GM19455 (cell line): Measurements from ENCODE around the gene S100A13.
"Not testable (repeated sequence)": the region's sequence is repeated elsewhere in the genome, so short reads cannot be mapped to it uniquely, and the experiment has no call there.

ENCODE experiments used
- ATAC-seq: cut with Tn5 transposase; IDR thresholded peaks from one replicate; pipeline ENCODE4 v1.9.1; 2021; ENCODE audit not compliant: unreplicated experiment

S100A13 gene

DNA sequence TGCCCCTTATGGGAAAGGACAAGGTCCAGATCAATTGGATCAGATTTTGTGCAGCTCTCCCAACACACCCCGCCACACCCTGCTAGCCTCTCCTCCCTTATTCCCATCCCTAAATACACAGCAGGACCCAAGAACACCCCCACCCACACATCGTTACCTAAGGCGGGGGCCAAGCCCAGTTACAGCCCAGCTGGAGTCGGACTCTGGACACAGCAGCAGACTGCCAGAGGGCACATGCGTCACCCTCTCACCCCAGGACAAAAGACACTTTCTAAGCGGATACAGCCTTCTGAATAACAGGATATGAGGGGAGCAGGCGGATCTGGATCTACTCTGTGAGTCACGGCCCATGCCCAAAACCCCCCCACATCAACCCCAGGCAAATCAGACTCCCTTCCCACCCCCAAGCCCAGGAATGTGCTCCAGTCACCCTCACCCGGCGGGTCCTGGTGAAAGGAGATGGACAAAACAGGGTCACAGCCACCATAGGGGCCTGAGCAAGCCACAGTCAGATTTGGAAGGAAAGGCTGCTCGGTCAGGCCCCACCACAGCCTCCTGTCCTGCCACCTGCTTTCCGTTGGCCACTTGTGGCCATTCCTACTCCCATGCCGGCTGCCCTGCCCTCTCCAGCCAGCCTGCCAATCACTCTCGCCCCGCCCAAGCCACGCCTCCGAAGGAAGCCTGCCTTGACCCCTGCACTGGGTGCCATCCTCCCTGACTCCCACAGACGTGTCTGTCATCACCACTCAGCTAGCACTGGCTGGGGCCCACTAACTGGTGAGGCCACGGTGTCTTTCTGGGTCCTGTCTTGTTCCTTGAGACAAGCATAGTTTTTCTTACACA, 18.3 kb downstream of the S100A13 start:
- no peak for ATAC-seq

DNA sequence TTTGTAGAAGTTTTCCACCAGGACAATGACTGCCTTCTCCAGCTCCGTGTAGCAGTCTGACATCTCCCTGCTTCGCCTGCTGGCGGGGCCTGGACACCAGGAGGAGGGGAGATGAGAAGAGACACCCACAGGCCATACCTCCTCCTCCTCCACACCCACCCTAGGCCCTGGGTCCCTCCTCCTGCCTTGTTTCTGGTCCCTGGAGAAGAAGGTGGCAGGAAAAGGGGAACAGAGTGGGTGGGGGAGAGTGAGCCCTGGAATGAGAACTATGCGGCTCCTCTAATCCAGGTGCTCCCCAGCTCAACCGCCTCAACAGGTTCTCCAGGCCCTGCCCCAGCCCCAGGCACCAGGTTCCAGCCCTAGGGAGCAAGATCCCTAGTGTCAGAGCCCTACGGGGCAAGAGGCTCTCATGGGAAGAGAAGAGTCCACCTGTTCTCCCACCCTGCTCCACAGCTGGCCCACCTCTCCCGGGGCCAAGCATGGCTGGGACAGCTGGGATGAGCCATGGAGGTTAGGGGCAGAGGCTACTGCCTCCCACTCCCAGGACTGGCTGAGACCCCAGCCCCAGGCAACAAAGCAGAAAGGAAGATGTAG, 19.1 kb downstream of the S100A13 start:
- ATAC-seq: no peak

DNA sequence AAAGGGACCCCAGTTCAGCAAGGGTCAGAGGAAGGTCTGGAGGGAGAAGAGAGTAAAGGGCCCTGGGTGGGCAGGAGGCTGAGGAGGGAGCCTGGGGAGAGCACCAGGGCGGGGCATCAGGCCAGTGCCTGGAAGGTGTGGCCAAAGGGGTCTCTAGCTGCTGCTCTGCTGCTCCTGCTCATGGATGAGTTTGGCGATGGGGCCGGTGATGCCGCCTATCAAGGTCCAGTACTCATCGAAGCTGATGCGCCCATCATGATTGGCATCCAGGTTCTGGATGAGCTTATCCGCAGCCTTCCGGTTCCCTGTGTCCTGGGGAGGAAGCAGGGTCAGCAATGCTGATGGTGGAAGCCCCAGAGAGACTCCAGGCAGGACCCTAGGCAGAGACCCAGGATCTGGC, 19.9 kb downstream of the S100A13 start:
- no peak for ATAC-seq

DNA sequence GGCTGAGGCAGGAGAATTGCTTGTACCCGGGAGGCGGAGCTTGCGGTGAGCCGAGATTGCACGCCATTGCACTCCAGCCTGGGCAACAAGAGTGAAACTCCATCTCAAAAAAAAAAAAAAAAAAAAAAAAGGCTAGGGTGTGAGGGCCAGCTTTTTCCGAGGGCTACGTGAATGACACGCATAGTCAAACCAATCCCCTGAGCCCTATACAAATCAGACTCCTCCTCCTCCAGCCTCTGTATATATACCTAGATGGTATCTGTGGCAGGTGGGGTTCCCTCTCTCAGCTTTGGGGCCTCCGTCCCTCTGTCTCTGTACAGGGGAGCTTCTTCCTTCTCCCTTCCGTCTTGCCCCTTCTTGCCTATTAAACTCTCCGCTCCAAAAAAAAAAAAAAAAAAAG, 21.1 kb downstream of the S100A13 start:
- ATAC-seq: no peak

DNA sequence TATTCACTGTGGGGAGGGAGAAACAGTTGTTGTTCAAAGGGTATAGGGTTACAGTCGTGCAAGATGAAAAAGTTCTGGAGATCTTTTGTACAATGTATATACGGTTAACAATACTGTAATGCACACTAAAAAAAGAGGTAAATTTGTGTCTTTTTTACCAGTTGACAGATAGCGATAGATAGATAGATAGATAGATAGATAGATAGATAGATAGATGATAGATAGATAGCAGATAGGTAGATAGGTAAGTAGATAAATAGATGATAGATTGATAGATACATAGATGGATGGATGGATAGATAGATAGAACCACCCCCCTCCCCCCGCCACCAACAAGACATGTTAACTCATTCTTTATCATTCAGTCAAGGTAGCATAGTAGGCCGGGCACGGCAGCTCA, 24.6 kb downstream of the S100A13 start:
- no peak for ATAC-seq

DNA sequence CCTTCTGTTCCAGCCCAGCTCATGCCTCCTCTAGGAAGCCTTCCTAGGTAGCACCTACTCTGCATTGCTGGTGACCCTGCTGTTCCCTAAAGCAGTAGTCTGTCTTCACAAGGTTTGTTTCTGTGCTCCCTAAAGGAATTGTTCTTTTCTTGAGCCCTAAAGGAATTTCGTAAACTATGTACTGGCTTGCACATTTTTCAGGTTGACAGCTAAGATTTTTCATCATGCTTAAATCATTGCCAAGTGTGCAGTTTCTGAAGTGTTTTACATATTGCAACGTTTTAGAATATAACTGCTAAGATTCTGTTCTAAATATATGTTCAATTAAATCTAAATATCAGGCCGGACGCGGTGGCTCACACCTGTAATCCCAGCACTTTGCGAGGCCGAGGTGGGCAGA, 27.5 kb downstream of the S100A13 start:
- no peak for ATAC-seq

DNA sequence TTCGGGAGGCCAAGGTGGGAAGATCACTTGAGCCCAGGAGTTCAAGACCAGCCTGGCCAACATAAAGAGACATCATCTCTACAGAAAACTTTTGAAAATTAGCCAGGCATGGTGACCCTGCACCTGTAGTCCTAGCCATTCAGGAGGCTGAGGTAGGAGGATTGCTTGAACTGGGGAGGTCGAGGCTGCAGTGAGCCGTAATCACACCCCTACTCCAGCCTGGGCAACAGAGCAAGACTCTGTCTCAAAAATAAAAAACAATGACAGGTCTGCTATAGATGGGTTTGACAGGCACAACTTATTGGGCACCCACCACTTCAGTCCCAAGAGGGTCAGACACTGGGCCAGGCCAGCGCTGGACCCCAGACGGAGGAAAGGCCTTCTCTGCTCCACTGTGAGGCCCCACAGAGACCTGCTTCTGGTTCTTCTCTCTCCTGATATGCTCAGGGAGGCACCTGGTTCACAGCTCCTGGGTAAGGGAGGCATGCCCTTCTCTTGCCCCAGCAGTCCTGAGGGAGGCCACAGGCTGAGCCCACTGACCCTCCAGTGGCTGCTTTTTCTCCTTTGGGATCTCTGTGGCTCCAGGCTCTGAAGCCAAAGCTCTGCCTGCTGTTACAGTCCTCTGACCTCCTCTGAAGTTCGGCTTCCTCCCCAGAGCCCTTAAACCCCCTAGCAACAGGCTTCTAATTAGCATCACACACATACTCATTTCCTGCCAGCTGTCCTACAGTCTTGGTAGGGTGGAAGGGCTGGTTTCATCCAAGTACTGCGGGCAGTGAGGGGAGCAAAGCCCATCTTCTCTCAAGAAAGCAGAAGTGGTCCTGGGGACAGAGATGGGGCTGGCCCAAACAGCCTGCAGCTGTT, 28.8 kb downstream of the S100A13 start:
- peak; percentile 97 for ATAC-seq

DNA sequence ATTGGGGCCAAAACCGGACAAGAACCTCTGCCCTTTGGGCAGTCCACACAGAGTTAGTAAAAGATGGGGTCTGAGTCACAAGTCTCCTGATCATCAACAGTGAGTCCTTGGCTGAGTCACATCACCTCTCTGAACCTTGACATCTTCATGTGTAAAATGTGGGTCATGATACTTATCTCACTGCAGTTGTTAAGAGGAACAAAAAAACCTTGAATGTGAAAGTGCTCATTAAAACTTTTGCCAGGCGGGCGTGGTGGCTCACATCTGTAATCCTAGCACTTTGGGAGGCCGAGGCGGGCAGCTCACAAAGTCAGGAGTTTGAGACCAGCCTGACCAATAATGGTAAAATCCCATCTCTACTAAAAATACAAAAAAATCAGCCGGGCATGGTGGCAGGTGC, 30.1 kb downstream of the S100A13 start:
- ATAC-seq: no peak

DNA sequence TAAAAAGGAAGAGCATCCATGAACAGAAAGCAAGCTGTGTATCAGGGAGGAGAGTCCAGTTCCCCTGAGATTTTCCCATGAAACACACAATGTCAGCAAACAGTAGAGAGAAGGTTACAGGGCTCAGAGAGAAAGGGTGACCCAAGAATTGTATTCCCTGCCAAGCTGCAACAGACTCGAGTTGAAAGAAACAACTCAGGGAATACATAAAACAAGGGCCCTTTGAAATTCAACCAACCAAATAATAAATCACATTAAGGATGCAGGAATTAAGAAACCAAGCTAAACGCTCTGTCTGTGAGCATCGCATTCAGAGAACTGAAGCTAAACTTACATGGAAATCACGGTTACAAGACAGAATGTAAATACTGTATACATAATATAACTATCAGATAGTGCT, 34.6 kb downstream of the S100A13 start:
- no peak for ATAC-seq

DNA sequence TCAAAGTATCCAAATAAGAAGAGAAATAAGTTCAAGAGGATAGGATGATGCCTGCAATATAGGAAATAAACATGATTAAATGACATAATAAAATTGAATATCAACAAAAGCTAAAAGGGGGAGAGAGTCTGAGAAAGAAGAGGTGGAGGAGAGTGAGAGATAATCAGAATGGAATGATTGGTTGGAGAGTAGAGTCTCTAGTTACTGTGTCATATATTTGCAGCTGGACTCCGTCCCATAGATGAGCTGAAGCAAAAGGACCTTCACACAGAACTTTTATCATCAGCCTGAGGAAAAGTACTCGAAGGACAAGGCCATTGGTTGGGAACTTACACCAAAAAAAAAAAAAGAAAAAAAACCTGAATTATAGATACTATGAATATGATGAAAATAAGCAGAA, 38.8 kb downstream of the S100A13 start:
- no peak for ATAC-seq

DNA sequence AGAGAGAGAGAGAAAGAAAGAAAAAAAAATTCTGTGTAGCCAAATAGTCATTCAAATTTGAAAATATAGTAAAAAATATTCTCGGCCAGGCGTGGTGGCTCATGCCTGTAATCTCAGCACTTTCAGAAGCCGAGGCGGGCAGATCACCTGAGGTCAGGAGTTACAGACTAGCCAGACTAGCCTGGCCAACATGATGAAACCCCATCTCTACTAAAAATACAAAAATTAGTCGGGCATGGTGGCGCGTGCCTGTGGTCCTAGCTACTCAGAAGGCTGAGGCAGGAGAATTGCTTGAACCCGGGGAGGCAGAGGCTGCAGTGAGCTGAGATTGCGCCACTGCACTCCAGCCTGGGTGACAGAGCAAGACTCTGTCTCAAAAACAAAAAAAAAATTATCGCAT, 39.3 kb downstream of the S100A13 start:
- not testable (repeated sequence) for ATAC-seq

DNA sequence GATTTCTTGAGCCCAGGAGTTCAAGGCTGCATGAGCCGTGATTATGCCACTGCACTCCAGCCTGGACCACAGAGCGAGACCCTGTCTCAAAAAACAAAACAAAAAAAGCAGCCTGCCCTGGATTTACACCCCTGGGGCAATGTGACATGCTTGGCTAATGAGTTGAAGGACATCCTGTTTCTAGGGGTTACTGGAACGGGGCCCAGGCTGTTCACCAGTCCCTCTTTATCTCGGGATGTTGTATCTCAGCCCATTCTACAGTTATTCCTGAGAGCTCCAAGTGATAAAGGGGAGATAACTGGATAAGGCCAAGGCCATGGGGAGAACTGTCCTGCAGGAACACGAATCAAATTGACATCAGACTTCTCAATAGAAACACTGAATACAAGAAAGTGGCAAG, 40.0 kb downstream of the S100A13 start:
- ATAC-seq: no peak

DNA sequence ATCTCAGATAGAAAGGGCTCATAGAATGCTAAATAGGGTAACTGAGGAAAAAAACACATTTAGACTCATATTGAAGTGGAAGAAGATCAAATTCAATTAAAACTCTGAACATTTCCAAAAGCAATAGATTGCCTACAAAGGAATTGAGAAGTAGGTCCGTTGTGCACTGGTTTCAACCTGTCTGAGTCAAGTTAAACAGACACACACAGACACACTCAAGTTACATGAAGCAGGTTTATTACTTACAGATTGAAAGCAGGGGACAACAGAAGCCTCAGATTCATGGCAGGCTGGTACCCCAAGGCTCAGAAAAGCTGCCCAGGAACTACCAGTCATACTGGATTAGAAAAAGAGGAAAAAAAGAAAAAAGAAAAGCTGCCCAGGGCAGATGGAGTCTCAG, 41.0 kb downstream of the S100A13 start:
- no peak for ATAC-seq

DNA sequence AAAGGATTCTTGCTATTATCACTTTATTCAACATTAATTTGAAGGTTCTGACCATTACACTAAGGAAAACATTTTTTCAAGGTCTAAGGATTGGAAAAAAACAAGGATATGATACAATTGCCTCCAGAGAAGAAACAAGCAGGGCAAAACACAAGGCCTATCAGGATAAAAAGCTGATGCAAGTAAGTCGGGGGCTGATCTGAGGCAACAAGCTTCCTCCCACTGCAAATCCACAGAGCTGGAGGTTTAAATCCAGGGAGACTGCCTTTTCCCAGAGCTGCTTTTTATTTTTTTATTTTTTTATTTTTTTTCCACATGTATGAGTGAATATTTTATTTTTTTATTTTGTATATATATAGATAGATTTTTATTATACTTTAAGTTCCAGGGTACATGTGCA, 42.3 kb downstream of the S100A13 start:
- no peak for ATAC-seq

DNA sequence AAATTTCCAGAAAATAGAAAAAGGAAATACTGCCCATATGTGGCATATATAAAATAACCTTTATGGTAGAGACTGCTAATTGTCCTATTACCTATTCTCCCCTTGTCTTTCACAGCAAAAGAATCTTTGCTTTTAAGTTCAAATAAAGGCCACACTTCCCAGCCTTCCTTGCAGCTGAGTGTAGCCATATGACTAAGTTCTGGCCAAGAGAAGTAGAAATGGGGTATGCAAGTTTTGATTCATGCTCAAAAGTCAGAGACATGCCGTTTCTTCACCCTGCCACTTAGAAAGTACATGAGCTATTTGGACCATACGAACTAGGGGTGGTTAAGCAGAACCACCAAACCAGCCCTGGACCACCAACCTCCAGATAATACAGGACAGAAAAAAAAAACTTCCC, 43.3 kb downstream of the S100A13 start:
- no peak for ATAC-seq

DNA sequence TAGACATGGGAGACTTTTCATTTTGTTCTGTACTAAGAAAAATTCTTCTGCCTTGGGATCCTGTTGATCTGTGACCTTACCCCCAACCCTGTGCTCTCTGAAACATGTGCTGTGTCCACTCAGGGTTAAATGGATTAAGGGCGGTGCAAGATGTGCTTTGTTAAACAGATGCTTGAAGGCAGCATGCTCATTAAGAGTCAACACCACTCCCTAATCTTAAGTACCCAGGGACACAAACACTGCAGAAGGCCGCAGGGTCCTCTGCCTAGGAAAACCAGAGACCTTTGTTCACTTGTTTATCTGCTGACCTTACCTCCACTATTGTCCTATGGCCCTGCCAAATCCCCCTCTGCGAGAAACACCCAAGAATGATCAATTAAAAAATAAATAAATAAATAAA, 43.8 kb downstream of the S100A13 start:
- not testable (repeated sequence) for ATAC-seq

DNA sequence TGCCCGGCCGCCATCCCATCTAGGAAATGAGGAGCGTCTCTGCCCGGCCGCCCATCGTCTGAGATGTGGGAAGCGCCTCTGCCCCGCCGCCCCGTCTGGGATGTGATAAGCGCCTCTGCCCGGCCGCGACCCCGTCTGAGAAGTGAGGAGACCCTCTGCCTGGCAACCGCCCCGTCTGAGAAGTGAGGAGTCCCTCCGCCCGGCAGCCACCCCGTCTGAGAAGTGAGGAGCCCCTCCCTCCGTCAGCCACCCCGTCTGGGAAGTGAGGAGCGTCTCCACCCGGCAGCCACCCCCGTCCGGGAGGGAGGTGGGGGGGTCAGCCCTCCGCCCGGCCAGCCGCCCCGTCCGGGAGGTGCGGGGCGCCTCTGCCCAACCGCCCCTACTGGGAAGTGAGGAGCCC, 44.5 kb downstream of the S100A13 start:
- ATAC-seq: not testable (repeated sequence)

DNA sequence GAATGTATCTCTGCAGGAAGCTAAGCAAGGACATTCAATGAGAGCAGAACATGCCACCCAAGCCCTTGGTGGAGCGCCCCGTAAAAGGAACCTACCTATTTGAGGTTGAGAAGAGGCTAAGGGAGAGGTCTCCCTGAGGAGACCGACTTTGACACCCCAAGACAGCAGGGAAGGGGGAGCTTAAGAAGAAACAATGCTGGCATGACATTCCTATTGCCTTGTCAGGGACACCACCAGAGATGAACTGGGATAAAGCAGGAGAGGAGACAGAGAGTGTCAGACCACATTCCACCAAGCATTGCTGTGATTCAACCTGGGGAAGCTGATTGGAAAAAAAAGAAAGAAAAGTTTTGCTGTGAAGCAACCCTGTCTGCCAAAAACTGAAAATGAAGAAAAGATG, 48.4 kb downstream of the S100A13 start:
- no peak for ATAC-seq

DNA sequence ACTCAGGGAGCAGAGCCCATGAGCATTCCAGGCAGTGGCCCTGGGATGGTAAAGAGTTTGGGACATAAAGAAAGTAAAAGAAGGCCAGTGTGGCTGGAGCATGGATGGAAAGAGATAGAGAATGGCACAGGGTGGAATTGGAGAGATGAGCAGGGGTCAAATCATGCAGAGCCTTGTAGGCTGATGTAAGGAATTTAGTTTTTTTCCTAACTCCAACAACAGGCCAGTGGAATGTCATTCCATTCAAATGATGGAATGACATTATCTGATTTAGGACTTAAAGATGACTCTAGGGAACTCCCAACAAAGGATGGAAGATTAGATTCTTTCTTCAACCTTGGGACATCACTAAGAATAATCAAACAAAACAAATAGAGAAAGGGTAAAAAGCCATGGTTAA, 48.8 kb downstream of the S100A13 start:
- no peak for ATAC-seq

DNA sequence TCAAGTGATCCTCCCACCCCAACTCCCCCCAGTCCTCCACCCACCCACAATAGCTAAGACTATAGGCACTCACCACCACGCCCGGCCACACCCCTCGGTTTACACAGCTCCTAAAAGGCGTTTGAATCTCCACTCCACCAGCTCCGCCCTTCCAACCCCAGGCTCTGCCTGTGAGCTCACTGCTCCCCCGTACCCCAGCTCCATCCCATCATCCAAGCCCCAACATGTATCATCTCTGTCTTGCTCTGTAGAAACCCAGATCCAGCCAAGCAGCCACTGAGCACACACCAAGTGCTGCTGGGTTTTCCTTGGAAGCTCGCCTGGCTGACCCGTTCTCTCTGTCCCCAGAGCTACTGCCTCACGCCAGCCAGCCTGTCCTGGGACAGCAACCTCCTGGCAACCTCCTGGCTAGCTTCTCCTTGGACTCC, 49.7 kb downstream of the S100A13 start:
- ATAC-seq: no peak

DNA sequence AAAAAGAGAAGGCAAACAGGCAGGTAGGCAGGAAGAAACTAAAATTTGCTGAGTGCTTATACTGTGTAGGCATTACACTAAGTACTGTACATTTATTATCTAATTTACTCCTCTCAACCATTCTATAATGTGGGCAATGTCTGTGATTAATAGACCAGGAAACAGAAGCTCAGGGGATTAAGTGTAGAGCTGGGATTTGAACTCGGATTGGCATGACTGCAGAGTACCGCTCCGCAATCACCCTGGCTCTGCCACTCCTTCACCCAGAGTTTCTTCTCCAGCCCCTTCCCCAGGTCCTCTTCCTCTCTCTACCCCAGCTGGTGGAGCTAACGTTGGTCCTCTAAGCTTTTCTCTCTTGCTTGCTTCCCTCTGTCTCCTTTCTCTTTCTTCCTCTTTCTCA, 50.2 kb downstream of the S100A13 start:
- no peak for ATAC-seq

DNA sequence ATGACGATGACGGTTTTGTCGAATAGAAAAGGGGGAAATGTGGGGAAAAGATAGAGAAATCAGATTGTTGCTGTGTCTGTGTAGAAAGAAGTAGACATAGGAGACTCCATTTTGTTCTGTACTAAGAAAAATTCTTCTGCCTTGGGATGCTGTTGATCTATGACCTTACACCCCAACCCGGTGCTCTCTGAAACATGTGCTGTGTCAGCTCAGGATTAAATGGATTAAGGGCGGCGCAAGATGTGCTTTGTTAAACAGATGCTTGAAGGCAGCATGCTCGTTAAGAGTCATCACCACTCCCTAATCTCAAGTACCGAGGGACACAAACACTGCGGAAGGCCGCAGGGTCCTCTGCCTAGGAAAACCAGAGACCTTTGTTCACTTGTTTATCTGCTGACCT, 51.8 kb downstream of the S100A13 start:
- not testable (repeated sequence) for ATAC-seq
